Raji (cell line): ENCODE results near the gene MYOD1.

Experiments used
- POLR2A ChIP-seq: IDR thresholded peaks from 2 replicates; pipeline ENCODE4 v1.6.1; 2011; ENCODE audit warnings: low read depth, low read length, control low read depth; ENCODE audit not compliant: insufficient read depth

Gene MYOD1

GRCh38 chr11:17748044-17748443 lies 28.7 kb downstream of the MYOD1 start:
- TF ChIP-seq POLR2A: no peak

DNA sequence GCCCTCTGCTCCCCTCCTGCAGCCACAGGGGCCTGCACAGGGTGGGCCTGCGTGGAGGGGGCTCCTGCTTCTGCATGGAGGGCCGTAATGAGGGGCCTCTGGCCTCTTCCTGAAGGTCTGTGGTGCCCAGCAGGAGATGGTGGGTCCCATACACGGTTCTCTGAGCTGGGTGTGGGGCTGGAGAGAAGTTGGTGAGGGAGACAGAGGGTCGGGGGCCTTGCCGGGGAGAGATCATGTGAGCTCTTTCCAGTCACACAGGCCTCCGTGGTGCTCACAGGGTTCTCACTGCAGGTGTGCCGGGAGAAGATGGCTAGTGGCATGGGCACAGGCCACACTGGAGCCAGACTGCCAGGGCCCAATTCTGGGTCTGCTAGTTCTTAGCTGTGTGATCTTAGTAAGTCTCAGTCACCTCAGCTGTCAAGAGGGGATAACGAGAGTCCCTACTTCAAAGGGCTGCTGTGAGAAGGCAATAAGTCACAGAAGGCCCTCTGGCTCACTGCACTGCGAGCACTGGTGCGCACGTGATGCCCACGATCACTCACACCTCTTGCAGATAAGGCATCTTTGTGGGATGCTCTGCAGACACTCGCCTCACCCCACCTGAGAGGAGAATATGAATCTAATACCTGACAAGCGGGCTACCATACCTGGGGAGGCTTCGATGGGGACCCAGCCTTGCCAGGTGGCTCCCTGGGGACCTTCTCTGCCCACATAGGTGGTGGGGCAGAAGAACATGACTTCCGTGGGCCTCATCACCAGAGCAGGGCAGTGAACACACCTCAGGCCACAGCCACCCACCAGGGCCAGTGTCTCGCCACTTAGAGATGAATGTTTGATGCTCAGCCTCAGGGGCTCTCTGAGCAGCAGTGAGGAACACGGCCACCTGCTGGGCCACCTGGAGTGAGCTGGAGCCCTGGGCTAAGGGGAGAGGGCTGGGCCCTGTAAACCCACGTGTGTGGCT lies 29.7 kb downstream of the MYOD1 start:
- TF ChIP-seq POLR2A: no peak

- TF ChIP-seq POLR2A: no peak
These were observed 30.8 kb downstream of the MYOD1 start for GRCh38 chr11:17750013-17750800.

- no peak for TF ChIP-seq POLR2A
These were observed 31.4 kb downstream of the MYOD1 start for GRCh38 chr11:17750801-17751165.

GRCh38 chr11:17751558-17751957 lies 32.2 kb downstream of the MYOD1 start:
- TF ChIP-seq POLR2A: no peak

DNA sequence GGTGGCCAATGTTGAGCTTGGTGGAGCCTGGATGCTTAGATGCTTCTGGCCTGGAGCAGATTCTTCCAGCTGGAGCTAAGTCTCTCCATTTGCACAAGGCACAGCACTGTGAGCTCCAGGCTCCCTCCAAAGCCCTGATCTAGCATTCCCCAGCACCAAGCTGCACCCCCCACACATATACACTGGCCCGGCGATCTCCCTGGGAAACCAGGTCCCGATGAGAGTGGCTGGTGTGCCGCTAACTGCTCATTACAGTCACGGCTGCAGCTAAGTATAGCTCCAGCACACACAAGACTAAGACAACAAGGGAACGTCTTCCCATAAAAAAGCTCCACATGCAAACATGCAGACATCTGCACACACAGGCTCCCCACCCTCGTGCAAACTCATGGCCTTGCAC lies 32.8 kb downstream of the MYOD1 start:
- TF ChIP-seq POLR2A: no peak

DNA sequence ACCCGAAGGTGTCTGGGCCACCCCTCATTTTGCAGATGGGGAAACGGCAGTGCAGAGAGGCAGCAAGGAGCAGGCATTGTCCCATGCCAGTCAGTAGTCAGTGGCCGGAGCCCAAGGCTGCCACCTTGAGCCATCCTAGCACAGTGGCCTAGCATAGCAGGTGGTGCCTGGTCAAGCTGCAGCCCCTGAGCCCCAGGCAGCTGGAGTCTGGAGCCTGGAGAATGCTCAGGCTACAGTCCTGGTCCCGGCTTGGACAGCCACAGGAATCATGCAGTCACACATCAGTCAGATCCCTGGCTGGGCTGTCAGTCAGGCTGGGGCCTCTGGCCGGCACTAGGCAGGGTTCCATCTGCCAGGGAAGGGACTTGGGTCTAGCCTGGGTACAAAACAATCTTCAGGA lies 33.8 kb downstream of the MYOD1 start:
- TF ChIP-seq POLR2A: no peak

- TF ChIP-seq POLR2A: no peak
These were observed 34.3 kb downstream of the MYOD1 start for GRCh38 chr11:17753641-17754040.

GRCh38 chr11:17755891-17756290 lies 36.5 kb downstream of the MYOD1 start:
- TF ChIP-seq POLR2A: no peak

- no peak for TF ChIP-seq POLR2A
These were observed 41.0 kb downstream of the MYOD1 start for GRCh38 chr11:17760102-17761029.

DNA sequence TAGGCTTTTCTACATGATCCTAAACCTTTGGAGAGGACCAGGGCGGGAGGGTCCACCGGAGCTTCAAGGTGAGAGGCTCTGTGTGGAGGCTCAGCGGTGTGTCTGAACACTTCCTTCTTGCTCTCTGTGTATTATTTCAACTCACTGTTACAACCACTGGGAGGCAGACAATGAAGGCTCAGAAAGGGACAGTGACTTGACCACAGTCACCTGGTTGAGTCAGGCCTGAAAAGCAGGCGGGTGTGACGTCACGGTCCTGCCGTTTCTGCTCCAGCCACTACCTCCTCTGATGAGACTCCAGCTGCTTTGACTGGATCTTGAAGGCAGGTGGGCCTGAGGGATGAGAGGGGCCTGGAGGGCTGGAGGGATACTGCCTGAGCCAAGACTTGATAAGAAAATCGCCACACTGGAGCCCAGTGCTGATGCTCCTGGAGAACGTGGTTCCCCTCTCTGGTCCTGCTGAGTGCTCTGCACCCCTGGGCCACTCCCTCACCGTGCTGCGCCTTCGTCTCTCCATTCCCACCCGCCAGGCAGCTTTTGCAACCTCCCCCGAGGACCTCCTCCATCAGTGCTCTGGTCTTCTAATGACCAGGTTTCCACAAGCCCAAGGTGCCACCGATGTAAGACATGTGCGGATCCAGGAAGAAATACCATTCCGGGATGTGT lies 43.1 kb downstream of the MYOD1 start:
- TF ChIP-seq POLR2A: no peak

GRCh38 chr11:17763244-17763643 lies 43.9 kb downstream of the MYOD1 start:
- no peak for TF ChIP-seq POLR2A

GRCh38 chr11:17763703-17764102 lies 44.3 kb downstream of the MYOD1 start:
- no peak for TF ChIP-seq POLR2A

DNA sequence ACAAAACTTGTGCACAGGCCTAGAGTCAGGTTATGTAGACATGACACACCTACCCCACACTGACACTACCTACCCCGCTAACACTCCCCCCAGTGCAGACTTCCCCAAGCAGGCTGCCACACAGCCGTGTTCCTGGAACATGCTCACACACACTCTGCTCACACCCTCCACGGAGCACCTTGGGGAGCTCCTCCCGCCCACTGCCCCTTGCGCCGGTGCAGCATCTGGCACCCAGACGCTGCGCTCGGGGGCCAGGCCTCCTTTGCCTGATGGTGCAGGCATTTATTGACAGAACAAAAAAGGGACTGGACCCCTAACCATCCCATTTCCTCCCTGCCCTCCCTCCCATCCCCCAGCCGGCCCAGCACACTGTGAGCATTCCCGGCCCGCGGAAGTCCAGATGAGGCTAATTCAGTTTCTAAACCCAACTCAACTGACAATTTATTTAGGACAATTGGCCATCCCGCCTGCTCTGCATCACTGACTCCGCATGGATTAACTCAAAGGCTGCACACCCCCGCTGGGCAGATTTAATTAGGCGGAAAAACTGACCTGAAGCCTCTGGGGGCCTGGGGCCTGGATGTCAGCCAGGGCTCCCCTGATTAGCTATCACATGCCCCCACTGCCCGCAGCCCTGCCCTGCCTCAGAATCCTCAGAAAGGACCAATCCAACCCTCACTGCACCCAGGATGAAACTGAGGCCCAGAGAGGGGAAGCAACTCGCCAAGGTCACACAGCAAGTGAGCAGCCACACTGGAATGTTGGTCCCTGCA lies 45.3 kb downstream of the MYOD1 start:
- no peak for TF ChIP-seq POLR2A
